Omental fat pad (tissue), 4 donors: ENCODE results near the gene RNF151. TPM values are rescaled to one million over a fixed set of nuclear protein-coding genes. Genes with fewer than 3 reads are reported as not detected.
A peak's percentile ranks its signal among the peaks of the same experiment; 100 is the strongest.
"Not testable (repeated sequence)": the region's sequence is repeated elsewhere in the genome, so short reads cannot be mapped to it uniquely, and the experiment has no call there.

Source experiments
- ATAC-seq: fragments of 150-250 bp; one replicate; pipeline ENCODE4 v1.9.1; 2016; ENCODE audit warnings: mild to moderate bottlenecking, moderate library complexity; ENCODE audit not compliant: low FRiP score
- DNase-seq: peaks from one replicate; pipeline ENCODE4 v3.0.0-alpha.2; 2019; ENCODE audit warnings: low spot score
- CTCF ChIP-seq, 3 donors: fragments of 450-650 bp; IDR thresholded peaks; one replicate each; pipeline ENCODE4 v1.5.1; 2016 to 2017; ENCODE audit warnings: antibody characterized with exemption in 3 of 3, mild to moderate bottlenecking in 3 of 3, moderate library complexity in 2 of 3
- total RNA-seq, 4 donors: library from RNA; depleted of rRNA; stranded (reverse); fragments of >200 nt; gene quantifications; one replicate each; pipeline ENCODE4 v1.1.0, GENCODE V29; 2016

RNF151 gene
- total RNA-seq, 4 donors from 2014 or later, result not detected

DNA sequence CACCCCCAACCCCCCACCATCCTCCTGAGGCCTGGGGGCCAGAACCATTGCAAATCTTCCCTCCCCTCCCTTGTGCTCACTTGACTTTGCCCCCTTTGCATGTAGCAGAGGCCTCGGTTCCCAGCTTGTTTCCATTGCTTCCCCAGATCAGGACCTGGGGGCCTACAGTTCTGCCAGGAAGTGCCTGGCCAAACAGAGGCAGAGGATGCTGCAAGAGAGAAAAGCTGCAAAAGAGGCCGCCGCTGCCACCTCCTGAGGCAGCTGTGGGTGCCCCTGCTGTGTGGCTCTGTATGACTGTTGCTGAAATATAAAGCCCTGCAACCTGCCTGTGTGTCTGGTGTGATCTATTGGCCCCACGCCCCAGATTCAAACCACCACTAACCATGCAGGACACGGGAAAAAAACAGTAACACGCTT, 5.0 kb upstream of the RNF151 start:
- TF ChIP-seq CTCF (IDR thresholded peaks at IDR 0.05), result no peak
- ATAC-seq (no peak), DNase-seq (no peak)

DNA sequence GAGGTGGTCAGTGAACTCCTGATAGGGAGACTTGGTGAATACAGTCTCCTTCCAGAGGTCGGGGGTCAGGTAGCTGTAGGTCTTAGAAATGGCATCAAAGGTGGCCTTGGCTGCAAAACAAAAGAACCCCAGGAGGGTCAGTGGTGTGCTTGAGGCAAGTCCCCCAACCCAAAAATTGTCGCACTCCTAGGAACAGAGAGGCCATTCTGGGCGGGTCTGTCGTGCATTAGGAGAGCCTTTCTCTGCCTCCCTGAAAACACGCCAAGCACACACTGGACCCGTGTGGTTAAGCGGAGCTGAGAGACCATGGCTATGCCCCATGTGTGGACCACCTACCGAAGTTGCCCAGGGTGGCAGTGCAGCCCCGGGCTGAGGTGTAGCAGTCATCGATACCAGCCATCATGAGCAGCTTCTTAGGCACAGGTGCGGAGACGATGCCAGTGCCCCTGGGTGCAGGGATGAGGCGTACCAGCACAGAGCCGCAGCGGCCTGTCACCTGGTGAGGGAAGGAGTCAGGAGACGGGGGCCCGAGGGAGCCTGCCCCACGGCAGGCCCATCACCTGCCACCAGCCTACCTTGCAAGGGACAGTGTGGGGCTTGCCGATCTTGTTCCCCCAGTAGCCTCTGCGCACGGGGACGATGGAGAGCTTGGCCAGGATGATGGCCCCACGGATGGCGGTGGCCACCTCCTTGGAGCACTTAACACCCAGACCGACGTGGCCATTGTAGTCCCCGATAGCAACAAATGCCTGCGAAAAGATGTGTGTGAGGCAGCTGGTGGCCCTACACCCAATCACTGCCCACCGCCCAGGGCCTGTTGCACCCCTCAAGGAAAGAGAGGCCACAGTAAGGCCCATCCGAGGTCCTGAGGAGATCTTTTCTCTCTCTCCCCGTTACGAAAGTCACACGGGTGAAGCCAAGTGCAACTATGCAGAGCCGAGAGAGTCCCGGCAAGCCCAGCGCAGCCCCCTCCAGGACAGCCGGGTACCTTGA, 4.2 kb upstream of the RNF151 start:
- ATAC-seq, DNase-seq: not testable (repeated sequence)

GRCh38 chr16:1963806-1964505, 2.7 kb upstream of the RNF151 start:
- ATAC-seq (peak; percentile 0), DNase-seq (no peak)
- no peak for TF ChIP-seq CTCF (IDR thresholded peaks at IDR 0.05)

- peak; percentile 96 for ATAC-seq
- no peak for TF ChIP-seq CTCF (IDR thresholded peaks at IDR 0.05)
- DNase-seq, result peak; percentile 95
Observed at GRCh38 chr16:1964506-1965395, 1.9 kb upstream of the RNF151 start, which contains the start of gene RPS2. RPS2 (minus strand) TSS chr16:1964826; CDS start chr16:1964625, 201 bp downstream.

DNA sequence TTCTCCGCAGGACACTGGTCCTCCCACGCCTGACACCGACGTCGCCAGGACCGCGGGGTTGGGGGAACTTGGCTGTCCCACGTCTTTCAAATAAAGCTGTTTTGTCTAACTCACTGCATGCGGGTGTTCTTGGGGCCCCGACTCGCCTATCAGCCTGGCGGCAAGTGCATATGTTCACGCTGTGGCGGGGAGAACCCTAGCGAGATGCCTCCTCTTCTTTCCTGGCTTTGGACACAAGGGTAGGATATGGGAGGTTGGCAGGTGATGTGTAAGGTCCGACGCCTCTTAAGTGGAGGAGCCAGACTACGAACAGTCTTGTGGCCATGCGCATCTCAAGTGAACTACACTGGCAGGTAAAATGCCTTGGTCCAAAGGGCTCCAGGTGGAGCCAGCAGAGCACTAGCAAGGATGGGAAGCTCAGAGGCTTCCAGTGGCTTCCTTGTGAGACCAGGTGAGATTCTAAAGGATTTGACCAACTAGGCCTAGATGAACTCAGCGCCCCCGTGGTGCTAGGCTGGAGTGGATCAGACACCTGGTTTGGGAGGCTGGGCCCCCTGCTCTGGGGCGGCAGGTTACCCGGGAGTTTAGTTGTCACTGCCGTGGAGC, 1.2 kb upstream of the RNF151 start:
- TF ChIP-seq CTCF (IDR thresholded peaks at IDR 0.05), result no peak
- ATAC-seq, result no peak
- DNase-seq, result no peak

- ATAC-seq, result no peak
- DNase-seq, result no peak
- no peak for TF ChIP-seq CTCF (IDR thresholded peaks at IDR 0.05)
Observed at GRCh38 chr16:1968146-1968953, 1.7 kb downstream of the RNF151 start.
